WTC11 (cell line): ENCODE measurements around the gene ANGPTL2. TPM values are rescaled to one million over a fixed set of nuclear protein-coding genes. Genes with fewer than 3 reads are reported as not detected.

Experiments used
- ATAC-seq: fragments of 200-7000 bp; cut with Tn5 transposase; 2 replicates; pipeline ENCODE4 v1.10.0; 2021; ENCODE audit warnings: mild to moderate bottlenecking, moderate library complexity
- Bru-seq: library from RNA; stranded (reverse); fragments of 400-500 nt; gene quantifications from one replicate; lab custom pipeline; 2021; lab: Mats Ljungman, UMichigan
- CTCF ChIA-PET: fragments of 300-600 bp; sonication (Branson Sonifier 250); formaldehyde crosslinking; loops from one replicate; lab custom pipeline; 2021; ENCODE audit warnings: antibody characterized with exemption; lab: Charles Lee
- POLR2A ChIA-PET: fragments of 350-600 bp; sonication (Branson Sonifier 250); formaldehyde crosslinking; loops from one replicate; lab custom pipeline; 2021; ENCODE audit warnings: antibody characterized with exemption; lab: Charles Lee
- DNase-seq: peaks from one replicate; pipeline ENCODE4 v3.0.0; 2021; ENCODE audit warnings: low spot score
- H3K27ac Mint-ChIP-seq: 2 replicates; pipeline ENCODE4 v1.8.0; 2021; ENCODE audit warnings: mixed read lengths
- H3K27me3 Mint-ChIP-seq: 2 replicates; pipeline ENCODE4 v1.8.0; 2021; ENCODE audit warnings: low read depth, mild to moderate bottlenecking, moderate library complexity, mixed read lengths
- H3K36me3 Mint-ChIP-seq: 2 replicates; pipeline ENCODE4 v1.8.0; 2021; ENCODE audit warnings: mixed read lengths
- H3K4me1 Mint-ChIP-seq: 2 replicates; pipeline ENCODE4 v1.8.0; 2022; ENCODE audit warnings: mixed read lengths
- H3K4me3 Mint-ChIP-seq: 2 replicates; pipeline ENCODE4 v1.8.0; 2021; ENCODE audit warnings: mild to moderate bottlenecking, moderate library complexity, mixed read lengths
- H3K9me3 Mint-ChIP-seq: 2 replicates; pipeline ENCODE4 v1.8.0; 2021; ENCODE audit warnings: mixed read lengths
- AR ChIP-seq: fragments of 250-450 bp; sonication (Bioruptor Pico); IDR thresholded peaks from 2 replicates; pipeline ENCODE4 v1.9.0; 2021; ENCODE audit warnings: mild to moderate bottlenecking
- ATF2 ChIP-seq: sonication (generic); formaldehyde crosslinking; IDR thresholded peaks from 2 replicates; pipeline ENCODE4 v1.8.1; 2022; ENCODE audit warnings: low read depth, missing genetic modification reagents, borderline replicate concordance
- CREM ChIP-seq: sonication (generic); formaldehyde crosslinking; IDR thresholded peaks from 2 replicates; pipeline ENCODE4 v1.8.1; 2022; ENCODE audit warnings: mild to moderate bottlenecking, missing genetic modification reagents, moderate library complexity
- HMGXB4 ChIP-seq: sonication (generic); formaldehyde crosslinking; IDR thresholded peaks from 2 replicates; pipeline ENCODE4 v1.8.1; 2023; ENCODE audit warnings: mild to moderate bottlenecking, moderate library complexity, missing genetic modification reagents
- IRF1 ChIP-seq: sonication (generic); formaldehyde crosslinking; IDR thresholded peaks from 2 replicates; pipeline ENCODE4 v1.8.0; 2023; ENCODE audit warnings: missing genetic modification reagents
- JAZF1 ChIP-seq: fragments of 250-450 bp; sonication (Bioruptor Pico); IDR thresholded peaks from 2 replicates; pipeline ENCODE4 v1.9.0; 2021; ENCODE audit warnings: moderate library complexity, mild to moderate bottlenecking, inconsistent platforms
- MLX ChIP-seq: sonication (generic); formaldehyde crosslinking; IDR thresholded peaks from 2 replicates; pipeline ENCODE4 v1.8.1; 2023; ENCODE audit warnings: mild to moderate bottlenecking, missing genetic modification reagents, moderate library complexity
- NFYB ChIP-seq: sonication (generic); formaldehyde crosslinking; conservative IDR thresholded peaks from 2 replicates; pipeline ENCODE4 v1.8.0; 2022; ENCODE audit warnings: low read depth, missing genetic modification reagents
- PREB ChIP-seq: sonication (generic); formaldehyde crosslinking; IDR thresholded peaks from 2 replicates; pipeline ENCODE4 v1.8.1; 2022; ENCODE audit warnings: mild to moderate bottlenecking, missing genetic modification reagents, moderate library complexity, borderline replicate concordance
- PRRX2 ChIP-seq: fragments of 250-450 bp; sonication (Bioruptor Pico); IDR thresholded peaks from 2 replicates; pipeline ENCODE4 v1.8.0; 2021; ENCODE audit warnings: mild to moderate bottlenecking
- RELA ChIP-seq: sonication (generic); formaldehyde crosslinking; IDR thresholded peaks from 2 replicates; pipeline ENCODE4 v1.8.1; 2022; ENCODE audit warnings: missing genetic modification reagents, mild to moderate bottlenecking, borderline replicate concordance
- RORB ChIP-seq: fragments of 250-450 bp; sonication (Bioruptor Pico); IDR thresholded peaks from 2 replicates; pipeline ENCODE4 v1.9.0; 2021; ENCODE audit warnings: mild to moderate bottlenecking
- SMAD3 ChIP-seq: sonication (generic); formaldehyde crosslinking; IDR thresholded peaks from 2 replicates; pipeline ENCODE4 v1.8.0; 2022; ENCODE audit warnings: missing genetic modification reagents, mild to moderate bottlenecking, borderline replicate concordance
- TCF7 ChIP-seq: sonication (generic); formaldehyde crosslinking; IDR thresholded peaks from 2 replicates; pipeline ENCODE4 v1.8.0; 2022; ENCODE audit warnings: mild to moderate bottlenecking, low read depth, missing genetic modification reagents, moderate library complexity
- TEAD1 ChIP-seq: sonication (generic); formaldehyde crosslinking; IDR thresholded peaks from 2 replicates; pipeline ENCODE4 v1.8.0; 2022; ENCODE audit warnings: mild to moderate bottlenecking, missing genetic modification reagents
- USF2 ChIP-seq: sonication (generic); formaldehyde crosslinking; IDR thresholded peaks from 2 replicates; pipeline ENCODE4 v1.8.1; 2023; ENCODE audit warnings: mild to moderate bottlenecking, missing genetic modification reagents, moderate library complexity
- ZNF219 ChIP-seq: sonication (generic); formaldehyde crosslinking; IDR thresholded peaks from 2 replicates; pipeline ENCODE4 v1.8.0; 2023; ENCODE audit warnings: missing genetic modification reagents, mild to moderate bottlenecking, borderline replicate concordance
- ZNF263 ChIP-seq: sonication (generic); formaldehyde crosslinking; IDR thresholded peaks from 2 replicates; pipeline ENCODE4 v1.8.1; 2022; ENCODE audit warnings: low read depth, mild to moderate bottlenecking, moderate library complexity, missing genetic modification reagents
- ZNF396 ChIP-seq: fragments of 250-450 bp; sonication (Bioruptor Pico); IDR thresholded peaks from 2 replicates; pipeline ENCODE4 v1.8.0; 2021; ENCODE audit warnings: mild to moderate bottlenecking, moderate library complexity, borderline replicate concordance
- ZNF416 ChIP-seq: fragments of 250-450 bp; sonication (Bioruptor Pico); IDR thresholded peaks from 2 replicates; pipeline ENCODE4 v1.9.0; 2021; ENCODE audit warnings: mild to moderate bottlenecking, inconsistent platforms
- ZNF423 ChIP-seq: fragments of 250-450 bp; sonication (Bioruptor Pico); IDR thresholded peaks from 2 replicates; pipeline ENCODE4 v2.1.2; 2022; ENCODE audit warnings: mild to moderate bottlenecking, moderate library complexity
- ZNF425 ChIP-seq: fragments of 250-450 bp; sonication (Bioruptor Pico); conservative IDR thresholded peaks from 2 replicates; pipeline ENCODE4 v1.9.0; 2021; ENCODE audit warnings: mild to moderate bottlenecking
- long read RNA-seq, 3 experiments: library from RNA in 1 of 3; library from capped mRNA in 1 of 3; library from polyadenylated mRNA in 1 of 3; unstranded in 2 of 3; stranded (forward) in 1 of 3; transcript quantifications; one replicate each; pipeline ENCODE4 v2.0.0, GENCODE V29; 2021
- total RNA-seq: library from RNA; stranded (reverse); gene quantifications from 3 replicates; pipeline ENCODE4 v1.2.3, GENCODE V29; 2021

Gene ANGPTL2
- total RNA-seq (4.5 to 6.7 TPM (median 6.3 TPM) in 3 replicates), Bru-seq, nascent RNA (percentile 46 among the genes with signal in this experiment)
- long read RNA-seq, experiment 1, transcript ANGPTL2-202 (5 exons, 3,707 nt): major isoform, 14 of 21 reads
- long read RNA-seq, experiment 1, partial matches to known transcripts: 4 of 21 reads
- long read RNA-seq, experiment 1, other reads (novel, unspliced or antisense): 3 of 21 reads
- long read RNA-seq, experiment 2, transcript ANGPTL2-202 (5 exons, 3,707 nt): major isoform, 8 of 18 reads
- long read RNA-seq, experiment 2, partial matches to known transcripts: 5 of 18 reads
- long read RNA-seq, experiment 2, other reads (novel, unspliced or antisense): 3 of 18 reads
- long read RNA-seq, experiment 3, partial matches to known transcripts: 1 of 4 reads
- long read RNA-seq, experiment 3, other reads (novel, unspliced or antisense): 1 of 4 reads

GRCh38 chr9:127122176-127123063 is at the start of gene ANGPTL2:
TSS of gene ANGPTL2 (minus strand) at chr9:127122635. CDS start at chr9:127108731, 13,904 bp downstream.
- ChIA-PET CTCF (interaction anchor here (0.8 to 2.4 kb wide), 19 partner anchors 9 to 274 kb away, joined by 3 to 15 read pairs (median 5); partner anchors contain the start of gene SLC2A8), POLR2A (interaction anchor here (0.5 to 1.7 kb wide), 12 partner anchors 10 to 334 kb away, joined by 3 to 11 read pairs (median 3); partner anchors contain the start of gene RALGPS1)
- Mint-ChIP-seq H3K9me3 (no peaks in the 10 kb centered on the region), H3K36me3 (no peaks in the 10 kb centered on the region), H3K4me1 (peaks cover 29% of the 10 kb centered on the region), H3K4me3 (peak within 1 kb of the TSS; percentile 77), H3K27me3 (no peaks in the 10 kb centered on the region; the same call in none of the 2 replicates), H3K27ac (peak within 1 kb of the TSS; percentile 54; the same call in 1 of the 2 replicates)
- peak; percentile 92 for ATAC-seq
- peak; percentile 91 for DNase-seq
- no peak for TF ChIP-seq ZNF263 (CRISPR knock-in tag)
- no peak for TF ChIP-seq AR (CRISPR knock-in tag)
- TF ChIP-seq ATF2 (CRISPR knock-in tag): no peak
- TF ChIP-seq HMGXB4: peak; percentile 39; the same call in 1 of the 2 replicates
- TF ChIP-seq CREM (CRISPR knock-in tag): peak; percentile 29; the same call in 1 of the 2 replicates
- no peak for TF ChIP-seq PREB (CRISPR knock-in tag)
- no peak for TF ChIP-seq MLX (CRISPR knock-in tag)
- TF ChIP-seq RORB: no peak
- TF ChIP-seq RELA (CRISPR knock-in tag): peak; percentile 77; the same call in 1 of the 2 replicates
- TF ChIP-seq SMAD3: no peak
- TF ChIP-seq PRRX2 (CRISPR knock-in tag): no peak
- no peak for TF ChIP-seq ZNF396
- TF ChIP-seq TCF7 (CRISPR knock-in tag): no peak
- TF ChIP-seq ZNF416 (CRISPR knock-in tag): no peak
- peak; percentile 74; the same call in 1 of the 2 replicates for TF ChIP-seq IRF1 (CRISPR knock-in tag)
- no peak for TF ChIP-seq JAZF1 (CRISPR knock-in tag)
- TF ChIP-seq ZNF219 (CRISPR knock-in tag): no peak
- no peak for TF ChIP-seq ZNF425 (CRISPR knock-in tag)
- TF ChIP-seq ZNF423 (CRISPR knock-in tag): peak; percentile 25; the same call in 1 of the 2 replicates
- peak; percentile 42 for TF ChIP-seq USF2 (CRISPR knock-in tag)
- TF ChIP-seq NFYB (CRISPR knock-in tag): no peak
- peak; percentile 59; the same call in 1 of the 2 replicates for TF ChIP-seq TEAD1 (CRISPR knock-in tag)
